Keratinocyte (primary cell): ENCODE measurements around the gene MAPK14. TPM values are rescaled to one million over a fixed set of nuclear protein-coding genes. Genes with fewer than 3 reads are reported as not detected.

ENCODE experiments used
- DNase-seq: peaks from one replicate; pipeline ENCODE4 v3.0.0-alpha.2; 2011; ENCODE audit warnings: low read depth, missing footprints, low spot score
- FAIRE-seq: peaks from 2 replicates; lab custom pipeline; 2011; peaks lifted over from hg19 to GRCh38; lab: Jason Lieb, UNC
- H2AFZ ChIP-seq: 2 replicates; pipeline ENCODE4 v1.6.0; 2012; ENCODE audit warnings: low read length, control low read depth, inconsistent platforms; ENCODE audit not compliant: control insufficient read depth
- H3K27ac ChIP-seq: 2 replicates; pipeline ENCODE4 v1.5.1; 2011; ENCODE audit warnings: low read length; ENCODE audit not compliant: control insufficient read depth, insufficient read depth
- H3K27me3 ChIP-seq: 3 replicates; pipeline ENCODE4 v1.6.0; 2011; ENCODE audit warnings: low read length; ENCODE audit not compliant: control insufficient read depth, insufficient read depth; ENCODE audit errors: extremely low read depth
- H3K36me3 ChIP-seq, 2 experiments: 2 replicates in 1 of 2; 3 replicates in 1 of 2; pipeline ENCODE4 v1.5.1; 2011; ENCODE audit warnings: low read length in 2 of 2, mild to moderate bottlenecking in 1 of 2; ENCODE audit not compliant: control insufficient read depth in 2 of 2, insufficient read depth in 2 of 2; ENCODE audit errors: extremely low read depth in 1 of 2
- H3K4me1 ChIP-seq: 3 replicates; pipeline ENCODE4 v1.5.1; 2011; ENCODE audit warnings: low read length; ENCODE audit not compliant: control insufficient read depth, insufficient read depth; ENCODE audit errors: extremely low read depth
- H3K4me2 ChIP-seq: 3 replicates; pipeline ENCODE4 v1.6.0; 2011; ENCODE audit warnings: low read depth, low read length; ENCODE audit not compliant: control insufficient read depth, insufficient read depth; ENCODE audit errors: extremely low read depth
- H3K4me3 ChIP-seq, 3 experiments: fragments of 200-600 bp in 1 of 3; sonication (generic) in 1 of 3; 2 replicates in 2 of 3; 3 replicates in 1 of 3; pipeline ENCODE4 v1.5.1; 2011 to 2016; ENCODE audit warnings: low read length in 3 of 3, mild to moderate bottlenecking in 3 of 3, control low read depth in 2 of 3, inconsistent platforms in 1 of 3, low read depth in 1 of 3, mixed read lengths in 1 of 3, mixed run types in 1 of 3, moderate library complexity in 1 of 3; ENCODE audit not compliant: control insufficient read depth in 2 of 3, insufficient read depth in 2 of 3; ENCODE audit errors: extremely low read depth in 1 of 3
- H3K79me2 ChIP-seq: 2 replicates; pipeline ENCODE4 v1.6.0; 2012; ENCODE audit warnings: low read length; ENCODE audit not compliant: control insufficient read depth, insufficient read depth
- H3K9ac ChIP-seq: 3 replicates; pipeline ENCODE4 v1.6.0; 2011; ENCODE audit warnings: low read length; ENCODE audit not compliant: control insufficient read depth, insufficient read depth; ENCODE audit errors: extremely low read depth
- H3K9me1 ChIP-seq: 3 replicates; pipeline ENCODE4 v1.6.0; 2011; ENCODE audit warnings: low read length; ENCODE audit not compliant: control insufficient read depth, insufficient read depth; ENCODE audit errors: extremely low read depth
- H3K9me3 ChIP-seq: 2 replicates; pipeline ENCODE4 v1.5.1; 2012; ENCODE audit warnings: low read depth, low read length; ENCODE audit not compliant: control insufficient read depth
- H4K20me1 ChIP-seq: 3 replicates; pipeline ENCODE4 v1.6.0; 2011; ENCODE audit warnings: low read length; ENCODE audit not compliant: control insufficient read depth, insufficient read depth; ENCODE audit errors: extremely low read depth
- EZH2 ChIP-seq: IDR thresholded peaks from one replicate; pipeline ENCODE4 v1.6.1; 2012; ENCODE audit warnings: inconsistent platforms, mild to moderate bottlenecking, low read length, moderate library complexity
- dilution Hi-C: fragments of 300-500 bp; cut with MboI; formaldehyde crosslinking; loops from one replicate; pipeline ENCODE4 v1.7.0; 2020; ENCODE audit warnings: low sequenced_read_pairs; ENCODE audit not compliant: extremely low pct_ligation_motif_present
- polyA plus RNA-seq, 5 experiments: library from polyadenylated mRNA; depleted of rRNA in 3 of 5; stranded (reverse) in 3 of 5; stranded (forward) in 1 of 5; unstranded in 1 of 5; fragments of >200 nt; gene quantifications; 1 replicate in 1 of 5; 2 replicates in 3 of 5; 3 replicates in 1 of 5; pipeline versions ENCODE4 v1.2.1 to v1.2.3, GENCODE V29; 2011 to 2012; ENCODE audit warnings: missing spikeins in 2 of 5, low read depth in 1 of 5, low replicate concordance in 1 of 5
- TF ChIP-seq, protein P1 (sequence below), 3 experiments: IDR thresholded peaks in 1 of 3; conservative IDR thresholded peaks in 1 of 3; optimal IDR thresholded peaks in 1 of 3; 2 replicates in 2 of 3; 3 replicates in 1 of 3; pipeline versions ENCODE3 to v1.5.1; 2011; ENCODE audit warnings: low read length in 3 of 3, mild to moderate bottlenecking in 3 of 3, moderate library complexity in 2 of 3, control low read depth in 1 of 3, inconsistent platforms in 1 of 3; ENCODE audit not compliant: insufficient read depth in 2 of 3; ENCODE audit errors: extremely low read depth in 1 of 3

MAPK14 gene
- polyA plus RNA-seq, 1 donor (not counting 4 experiments of a cell fraction or from before 2014, with no cell fraction given): 52.4 TPM

DNA sequence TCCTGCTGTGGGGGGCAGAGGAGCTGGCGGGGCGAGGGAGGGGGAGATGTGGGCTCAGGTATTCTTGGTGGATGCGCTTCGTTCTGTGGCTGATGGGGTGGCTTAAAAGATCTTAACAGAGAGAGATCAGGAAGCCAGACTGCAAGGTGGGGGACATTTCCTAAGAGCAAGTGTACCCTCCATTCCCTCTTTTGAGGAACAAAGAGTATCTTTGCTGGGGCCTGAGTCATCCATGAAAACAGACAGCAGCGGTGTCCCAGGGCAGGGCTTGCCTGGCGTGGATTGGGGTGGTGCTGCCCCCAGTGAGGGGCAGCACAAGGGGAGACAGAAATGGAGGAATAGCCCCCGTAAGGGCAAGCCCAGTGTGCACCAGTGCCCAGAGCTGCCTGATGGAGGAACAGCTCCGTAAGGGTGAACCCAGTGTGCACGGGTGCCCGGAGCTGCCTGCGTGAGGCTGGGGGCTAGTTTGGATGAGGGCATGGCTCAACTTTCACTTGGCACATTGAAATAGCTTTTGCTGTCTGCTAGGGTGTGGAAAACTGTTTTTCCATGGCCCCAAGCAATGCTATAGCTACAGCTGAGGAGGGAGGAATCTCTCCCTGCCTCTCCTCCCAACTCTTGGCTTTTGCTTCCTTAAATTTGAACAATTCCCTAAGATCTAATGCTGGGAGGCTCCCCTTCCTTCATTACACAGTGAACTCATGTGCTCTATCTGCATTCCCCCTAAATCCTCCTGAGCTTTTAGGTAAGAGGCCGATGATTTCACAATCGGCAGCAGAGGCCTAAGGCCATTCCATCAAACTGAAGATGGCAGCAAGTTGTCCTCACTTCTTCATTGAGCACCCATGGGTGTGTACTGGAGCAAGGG is 115.6 kb downstream of the MAPK14 start:
- no peaks in the 10 kb centered on the region for H3K9me1 ChIP-seq
- H2AFZ ChIP-seq: no peak overlapping the region
- no peak for TF ChIP-seq EZH2
- TF ChIP-seq, protein P1, sequence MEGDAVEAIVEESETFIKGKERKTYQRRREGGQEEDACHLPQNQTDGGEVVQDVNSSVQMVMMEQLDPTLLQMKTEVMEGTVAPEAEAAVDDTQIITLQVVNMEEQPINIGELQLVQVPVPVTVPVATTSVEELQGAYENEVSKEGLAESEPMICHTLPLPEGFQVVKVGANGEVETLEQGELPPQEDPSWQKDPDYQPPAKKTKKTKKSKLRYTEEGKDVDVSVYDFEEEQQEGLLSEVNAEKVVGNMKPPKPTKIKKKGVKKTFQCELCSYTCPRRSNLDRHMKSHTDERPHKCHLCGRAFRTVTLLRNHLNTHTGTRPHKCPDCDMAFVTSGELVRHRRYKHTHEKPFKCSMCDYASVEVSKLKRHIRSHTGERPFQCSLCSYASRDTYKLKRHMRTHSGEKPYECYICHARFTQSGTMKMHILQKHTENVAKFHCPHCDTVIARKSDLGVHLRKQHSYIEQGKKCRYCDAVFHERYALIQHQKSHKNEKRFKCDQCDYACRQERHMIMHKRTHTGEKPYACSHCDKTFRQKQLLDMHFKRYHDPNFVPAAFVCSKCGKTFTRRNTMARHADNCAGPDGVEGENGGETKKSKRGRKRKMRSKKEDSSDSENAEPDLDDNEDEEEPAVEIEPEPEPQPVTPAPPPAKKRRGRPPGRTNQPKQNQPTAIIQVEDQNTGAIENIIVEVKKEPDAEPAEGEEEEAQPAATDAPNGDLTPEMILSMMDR (optimal IDR thresholded peaks at IDR 0.05 in 1 of 3, IDR thresholded peaks at IDR 0.05 in 1 of 3, conservative IDR thresholded peaks at IDR 0.05 in 1 of 3; ENCODE audit: extremely low read depth in 1 of 3, insufficient read depth in 2 of 3, low read length in 3 of 3): no peak
- DNase-seq: no peak
- H3K4me3 ChIP-seq: no peak overlapping the region
- no peak for FAIRE-seq
- no peaks in the 10 kb centered on the region for H3K27me3 ChIP-seq
- H3K9ac ChIP-seq: no peak overlapping the region
- H3K4me1 ChIP-seq: no peaks in the 10 kb centered on the region
- no peaks in the 10 kb centered on the region for H4K20me1 ChIP-seq
- H3K4me2 ChIP-seq: no peak overlapping the region
- no peaks in the 10 kb centered on the region for H3K79me2 ChIP-seq
- H3K36me3 ChIP-seq: peaks cover 0 to 11% of the 10 kb centered on the region in 2 experiments
- no peaks in the 10 kb centered on the region for H3K9me3 ChIP-seq
- no peak overlapping the region for H3K27ac ChIP-seq
- dilution Hi-C loops: no loop called here

DNA sequence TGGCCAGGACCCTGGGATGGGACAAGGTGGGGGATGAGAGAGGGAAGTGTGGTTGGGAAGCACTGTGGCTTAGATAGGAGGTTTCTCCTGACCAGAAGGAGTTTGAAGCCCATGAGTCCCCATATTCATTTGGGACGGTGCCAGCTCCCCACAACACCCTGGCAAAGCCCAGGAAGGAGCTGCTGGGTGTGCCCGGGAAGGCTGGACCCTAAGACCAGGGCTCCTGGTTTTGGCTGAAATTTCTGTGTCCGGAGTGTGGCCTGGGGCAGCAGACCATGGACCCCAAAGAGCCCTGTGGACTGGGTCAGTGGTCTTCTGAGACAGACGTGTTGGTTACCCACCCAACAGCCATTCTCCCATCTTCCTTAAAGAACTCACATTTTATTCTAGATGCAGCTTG is 117.9 kb downstream of the MAPK14 start:
- no peak overlapping the region for H2AFZ ChIP-seq
- H3K4me2 ChIP-seq: no peak overlapping the region
- H3K9ac ChIP-seq: no peak overlapping the region
- DNase-seq (no peak), FAIRE-seq (no peak)
- dilution Hi-C loops: no loop called here
- TF ChIP-seq, protein P1 (optimal IDR thresholded peaks at IDR 0.05 in 1 of 3, IDR thresholded peaks at IDR 0.05 in 1 of 3, conservative IDR thresholded peaks at IDR 0.05 in 1 of 3; ENCODE audit: extremely low read depth in 1 of 3, insufficient read depth in 2 of 3, low read length in 3 of 3): no peak
- no peak for TF ChIP-seq EZH2
- H3K4me3 ChIP-seq: no peak overlapping the region
- H3K4me1 ChIP-seq: no peaks in the 10 kb centered on the region
- no peak overlapping the region for H3K27ac ChIP-seq
- no peaks in the 10 kb centered on the region for H3K36me3 ChIP-seq
- H3K9me3 ChIP-seq: no peaks in the 10 kb centered on the region
- no peaks in the 10 kb centered on the region for H3K9me1 ChIP-seq
- H3K79me2 ChIP-seq: no peaks in the 10 kb centered on the region
- no peaks in the 10 kb centered on the region for H3K27me3 ChIP-seq
- H4K20me1 ChIP-seq: no peaks in the 10 kb centered on the region
